OCI-LY1 (cell line): ENCODE measurements around the gene UNC5B.

Experiments
- EZH2 ChIP-seq: fragments of 200-600 bp; sonication (generic), shearing (Covaris generic); IDR thresholded peaks from 2 replicates; pipeline ENCODE4 v1.8.0; 2017; ENCODE audit warnings: borderline replicate concordance, mixed run types, mild to moderate bottlenecking, antibody characterized with exemption, low read length, moderate library complexity, mixed read lengths
- TF ChIP-seq, protein P1 (sequence below): fragments of 200-600 bp; sonication (generic), shearing (Covaris generic); IDR thresholded peaks from 2 replicates; pipeline ENCODE4 v1.5.1; 2017; ENCODE audit warnings: mild to moderate bottlenecking, antibody characterized with exemption, low read length, moderate library complexity, mixed read lengths

DNA sequence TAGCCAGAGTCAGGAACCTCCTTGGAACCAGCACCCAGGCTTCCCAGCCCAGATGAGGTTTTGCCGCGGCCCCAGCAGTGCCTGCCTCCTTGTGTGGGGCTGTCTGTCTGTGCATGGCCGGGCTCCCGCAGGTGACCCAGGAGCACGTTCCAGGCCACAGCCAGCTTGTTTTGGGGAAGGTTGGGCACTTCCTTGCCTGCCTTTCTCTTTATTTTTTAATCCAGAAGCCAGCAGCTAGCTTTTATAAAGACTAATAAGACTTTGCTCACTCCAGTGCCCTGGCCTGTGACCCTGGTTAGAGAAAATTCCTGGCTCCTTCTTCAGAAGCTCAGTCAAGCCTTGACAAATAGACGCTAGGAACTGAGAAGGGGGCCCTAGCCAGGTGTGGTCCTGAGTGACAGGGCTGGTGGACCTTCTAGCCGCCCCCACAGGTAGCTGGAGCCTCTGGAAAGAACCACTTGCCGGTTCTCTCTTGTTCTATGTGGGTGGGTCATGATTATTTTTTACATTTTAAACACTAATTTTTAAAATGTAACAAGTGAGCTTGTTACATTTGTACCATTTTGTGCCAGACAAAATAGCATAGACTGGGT lies 107.5 kb downstream of the UNC5B start:
- TF ChIP-seq, protein P1, sequence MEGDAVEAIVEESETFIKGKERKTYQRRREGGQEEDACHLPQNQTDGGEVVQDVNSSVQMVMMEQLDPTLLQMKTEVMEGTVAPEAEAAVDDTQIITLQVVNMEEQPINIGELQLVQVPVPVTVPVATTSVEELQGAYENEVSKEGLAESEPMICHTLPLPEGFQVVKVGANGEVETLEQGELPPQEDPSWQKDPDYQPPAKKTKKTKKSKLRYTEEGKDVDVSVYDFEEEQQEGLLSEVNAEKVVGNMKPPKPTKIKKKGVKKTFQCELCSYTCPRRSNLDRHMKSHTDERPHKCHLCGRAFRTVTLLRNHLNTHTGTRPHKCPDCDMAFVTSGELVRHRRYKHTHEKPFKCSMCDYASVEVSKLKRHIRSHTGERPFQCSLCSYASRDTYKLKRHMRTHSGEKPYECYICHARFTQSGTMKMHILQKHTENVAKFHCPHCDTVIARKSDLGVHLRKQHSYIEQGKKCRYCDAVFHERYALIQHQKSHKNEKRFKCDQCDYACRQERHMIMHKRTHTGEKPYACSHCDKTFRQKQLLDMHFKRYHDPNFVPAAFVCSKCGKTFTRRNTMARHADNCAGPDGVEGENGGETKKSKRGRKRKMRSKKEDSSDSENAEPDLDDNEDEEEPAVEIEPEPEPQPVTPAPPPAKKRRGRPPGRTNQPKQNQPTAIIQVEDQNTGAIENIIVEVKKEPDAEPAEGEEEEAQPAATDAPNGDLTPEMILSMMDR: no peak
- no peak for TF ChIP-seq EZH2
